K562 (cell line): ENCODE data around the gene CALML3. TPM values are rescaled to one million over a fixed set of nuclear protein-coding genes. Genes with fewer than 3 reads are reported as not detected.

ENCODE experiments used
- ATAC-seq: fragments of 200-7000 bp; cut with Tn5 transposase; 3 replicates; pipeline ENCODE4 v1.9.1; 2020; ENCODE audit warnings: moderate library complexity
- BruUV-seq: library from RNA; stranded (reverse); fragments of 400-500 nt; replicated peaks from 2 replicates; lab custom pipeline; 2021; lab: Mats Ljungman, UMichigan
- CTCF ChIA-PET: fragments of 300-600 bp; formaldehyde crosslinking; extraction: SDS; loops from one replicate; lab custom pipeline; 2021; ENCODE audit warnings: low intra/inter-chr PET ratio; lab: Yijun Ruan, JAX
- POLR2A ChIA-PET: fragments of 300-600, 350-650 bp; sonication (Branson Sonifier 250); formaldehyde crosslinking; extraction: SDS; loops from one replicate; lab custom pipeline; 2021; ENCODE audit warnings: antibody characterized with exemption, inconsistent platforms; lab: Yijun Ruan, JAX
- DNase-seq, 4 experiments: peaks; one replicate each; pipeline versions ENCODE4 v3.0.0 to v3.0.0-alpha.2; 2011 to 2018; ENCODE audit warnings: low spot score in 3 of 4, mixed read lengths in 3 of 4; ENCODE audit errors: extremely low read depth in 1 of 4
- FAIRE-seq: peaks from 2 replicates; lab custom pipeline; 2011; peaks lifted over from hg19 to GRCh38; lab: Jason Lieb, UNC
- H2AFZ ChIP-seq: 2 replicates; pipeline ENCODE4 v1.6.0; 2011; ENCODE audit warnings: low read depth, low read length, control low read depth, inconsistent platforms
- H3K27ac ChIP-seq: fragments of 200-600 bp; 3 replicates; pipeline ENCODE4 v1.8.0; 2011; ENCODE audit warnings: low read depth, mild to moderate bottlenecking, control low read depth, inconsistent platforms, low read length, moderate library complexity, mixed read lengths; ENCODE audit errors: extremely low read depth
- H3K27me3 ChIP-seq, 2 experiments: fragments of 300-600 bp in 1 of 2; 2 replicates in 1 of 2; 3 replicates in 1 of 2; pipeline versions ENCODE4 v1.6.0 to v1.8.0; 2011; ENCODE audit warnings: inconsistent platforms in 2 of 2, low read length in 2 of 2, mild to moderate bottlenecking in 1 of 2, mixed read lengths in 1 of 2, moderate library complexity in 1 of 2; ENCODE audit not compliant: control insufficient read depth in 2 of 2, insufficient read depth in 2 of 2
- H3K36me3 ChIP-seq: fragments of 300-600 bp; 3 replicates; pipeline ENCODE4 v1.8.0; 2011; ENCODE audit warnings: mild to moderate bottlenecking, low read length, inconsistent platforms; ENCODE audit not compliant: control insufficient read depth, insufficient read depth
- H3K4me1 ChIP-seq, 2 experiments: fragments of 200-600 bp in 1 of 2; replicated peaks in 1 of 2; 2 replicates in 1 of 2; 3 replicates in 1 of 2; pipeline versions ENCODE4 v1.5.1 to v1.8.0; 2011; ENCODE audit warnings: inconsistent platforms in 2 of 2, low read length in 2 of 2, mild to moderate bottlenecking in 1 of 2, mixed read lengths in 1 of 2, moderate library complexity in 1 of 2; ENCODE audit not compliant: control insufficient read depth in 2 of 2, insufficient read depth in 2 of 2
- H3K4me2 ChIP-seq: 2 replicates; pipeline ENCODE4 v1.6.1; 2011; ENCODE audit warnings: low read length, control low read depth, inconsistent platforms, mixed read lengths; ENCODE audit not compliant: insufficient read depth
- H3K4me3 ChIP-seq: fragments of 200-600 bp; sonication (generic), shearing (Covaris generic); 2 replicates; pipeline ENCODE4 v1.5.1; 2016; ENCODE audit warnings: control low read depth, inconsistent platforms
- H3K79me2 ChIP-seq: fragments of 200-600 bp; 3 replicates; pipeline ENCODE4 v1.8.0; 2011; ENCODE audit warnings: low read length, inconsistent platforms; ENCODE audit not compliant: control insufficient read depth, insufficient read depth
- H3K9ac ChIP-seq, 2 experiments: 2 replicates each; pipeline versions ENCODE4 v1.6.0 to v1.6.1; 2011; ENCODE audit warnings: low read depth in 2 of 2, low read length in 2 of 2, control low read depth in 1 of 2, inconsistent platforms in 1 of 2, mild to moderate bottlenecking in 1 of 2, mixed read lengths in 1 of 2; ENCODE audit not compliant: insufficient read depth in 1 of 2
- H3K9me1 ChIP-seq: one replicate; pipeline ENCODE4 v1.6.0; 2011; ENCODE audit warnings: inconsistent platforms, mild to moderate bottlenecking, low read length, moderate library complexity; ENCODE audit not compliant: control insufficient read depth, insufficient read depth
- H3K9me3 ChIP-seq: replicated peaks from 2 replicates; pipeline ENCODE4 v1.5.1; 2011; ENCODE audit warnings: low read depth, low read length, inconsistent platforms; ENCODE audit not compliant: control insufficient read depth, insufficient read depth
- H4K20me1 ChIP-seq: replicated peaks from 2 replicates; pipeline ENCODE4 v1.6.1; 2011; ENCODE audit warnings: low read length, inconsistent platforms, mixed read lengths; ENCODE audit not compliant: control insufficient read depth, insufficient read depth
- MAFK ChIP-seq: IDR thresholded peaks from 2 replicates; pipeline ENCODE4 v1.6.1; 2011; ENCODE audit warnings: low read length, improper control_type of control experiment
- TAF15 ChIP-seq: fragments of 200-400 bp; formaldehyde crosslinking; IDR thresholded peaks from 2 replicates; pipeline ENCODE4 v1.6.1; 2017; ENCODE audit warnings: mild to moderate bottlenecking, low read depth, low read length, moderate library complexity
- ZNF668 ChIP-seq: fragments of 250-450 bp; sonication (Bioruptor Pico); IDR thresholded peaks from 2 replicates; pipeline ENCODE4 v1.8.0; 2022; ENCODE audit warnings: mild to moderate bottlenecking, inconsistent platforms
- WGBS: fragments of 100-300 bp; shearing (Covaris generic); methylation state at CpG from one replicate; pipeline ENCODE4 v1.1.6; 2016; ENCODE audit warnings: low coverage, mixed read lengths; ENCODE audit not compliant: insufficient coverage; ENCODE audit errors: missing lambda C conversion rate; 5-methylcytosine and 5-hydroxymethylcytosine counted together
- in situ Hi-C: fragments of 300-500 bp; cut with MboI; formaldehyde crosslinking; loops from 4 replicates; pipeline ENCODE4 v1.15.0; 2018; ENCODE audit warnings: inconsistent platforms, mixed read lengths
- intact Hi-C: fragments of 100-400 bp; cut with micrococcal nuclease; formaldehyde crosslinking; loops from 2 replicates; pipeline ENCODE4 v1.14.2; 2022
- polyA plus RNA-seq, 8 experiments: library from polyadenylated mRNA; depleted of rRNA in 4 of 8; stranded (reverse) in 5 of 8; unstranded in 3 of 8; fragments of >200 nt; fragmentation: Nextera tagmentation in 2 of 8; fragmentation: Illumina TruSeq in 1 of 8; extraction: Ambion mirVana in 2 of 8; extraction: Trizol in 1 of 8; gene quantifications; 2 replicates each; pipeline versions ENCODE4 v1.2.1 to v1.2.3, GENCODE V29; 2011 to 2014; ENCODE audit warnings: inconsistent platforms in 1 of 8, missing spikeins in 1 of 8
- total RNA-seq, 7 experiments: library from RNA; depleted of rRNA in 6 of 7; stranded (reverse); fragments of >200 nt in 6 of 7; fragmentation: Illumina TruSeq in 2 of 7; extraction: Trizol in 2 of 7; gene quantifications; 2 replicates each; pipeline versions ENCODE4 v1.2.1 to v1.2.3, GENCODE V29; 2011 to 2021; ENCODE audit warnings: low replicate concordance in 1 of 7
- TF ChIP-seq, protein P1 (sequence below), 3 experiments: fragments of 200-800 bp in 1 of 3; sonication (Bioruptor generic) in 1 of 3; sonication (generic) in 1 of 3; formaldehyde crosslinking in 1 of 3; IDR thresholded peaks; 2 replicates each; pipeline versions ENCODE4 v1.6.1 to v1.8.0; 2016 to 2022; ENCODE audit warnings: mild to moderate bottlenecking in 2 of 3, missing compliant biosample characterization in 2 of 3, missing genetic modification characterization in 2 of 3, missing genetic modification reagents in 1 of 3

CALML3 gene
- total and polyA plus RNA-seq, 9 of the 15 experiments (the other 6 are each of a cell fraction or from before 2014, with no cell fraction given) = not detected

DNA sequence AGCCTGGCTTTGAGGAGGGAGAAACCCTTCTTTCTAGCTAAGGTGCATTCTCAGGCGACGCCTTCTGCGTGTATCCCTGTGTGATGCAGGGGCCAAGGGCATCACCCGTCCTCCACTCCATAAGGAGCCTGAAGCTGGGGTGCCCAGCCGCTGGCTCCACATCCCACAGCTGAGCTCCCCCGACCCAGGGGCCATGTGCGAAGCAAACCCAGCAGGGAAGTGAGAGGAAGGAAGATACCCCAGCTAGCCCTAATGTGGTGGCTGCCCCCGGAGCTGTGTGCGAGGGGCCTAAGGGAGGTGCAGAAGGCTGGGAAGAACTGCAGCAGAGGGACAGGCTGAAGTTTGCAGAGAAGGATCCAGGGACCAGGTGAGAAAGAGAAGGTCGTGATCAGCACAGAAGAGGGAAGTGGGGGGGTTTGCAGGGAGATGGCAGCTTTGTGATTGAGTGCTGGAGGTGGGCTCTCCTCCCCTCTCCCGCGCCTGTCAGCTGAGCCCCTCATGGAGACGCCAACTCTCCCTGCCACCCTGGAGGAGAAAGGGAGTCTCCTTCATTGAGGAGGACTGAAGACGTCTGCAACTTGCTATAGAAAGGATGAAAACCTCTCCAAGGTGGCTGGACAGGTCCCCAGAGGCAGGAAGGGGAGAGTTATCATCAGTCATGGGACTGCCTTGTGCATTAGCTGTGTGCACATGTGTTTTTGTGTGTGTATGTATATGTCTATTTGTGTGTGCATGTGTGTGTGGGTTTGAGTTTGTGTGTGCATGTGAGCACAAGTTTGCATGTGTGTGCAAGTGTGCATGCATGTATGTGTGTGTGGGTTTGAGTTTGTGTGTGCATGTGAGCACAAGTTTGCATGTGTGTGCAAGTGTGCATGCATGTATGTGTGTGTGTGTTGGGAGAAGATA lies 21.9 kb upstream of the CALML3 start:
- no peak overlapping the region for H3K27ac ChIP-seq
- no peaks in the 10 kb centered on the region; the same call in 1 of the 2 replicates for H4K20me1 ChIP-seq
- in situ Hi-C loops = no loop called here
- no peaks in the 10 kb centered on the region for H3K9me3 ChIP-seq
- H2AFZ ChIP-seq = no peak overlapping the region
- 26% methylated on average over 13 of the region's 14 CpGs for WGBS
- ChIA-PET CTCF (no interaction called here), POLR2A (interaction anchor here (1.1 to 1.8 kb wide), 3 partner anchors 7 to 14 kb away, joined by 3 to 7 read pairs (median 3); no protein-coding TSS in a partner anchor)
- FAIRE-seq (peak; percentile 57), ATAC-seq (no peak), DNase-seq (no peak)
- intact Hi-C loops = no loop called here
- peaks cover 0 to 23% of the 10 kb centered on the region in 2 experiments; a peak in 3 of 5 replicates for H3K27me3 ChIP-seq
- no peaks in the 10 kb centered on the region for H3K36me3 ChIP-seq
- no peaks in the 10 kb centered on the region for H3K79me2 ChIP-seq
- no peak overlapping the region for H3K4me2 ChIP-seq
- TF ChIP-seq ZNF668 (CRISPR knock-in tag) (no peak), MAFK (no peak), TAF15 (no peak)
- TF ChIP-seq, protein P1, sequence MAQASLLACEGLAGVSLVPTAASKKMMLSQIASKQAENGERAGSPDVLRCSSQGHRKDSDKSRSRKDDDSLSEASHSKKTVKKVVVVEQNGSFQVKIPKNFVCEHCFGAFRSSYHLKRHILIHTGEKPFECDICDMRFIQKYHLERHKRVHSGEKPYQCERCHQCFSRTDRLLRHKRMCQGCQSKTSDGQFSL (CRISPR knock-in tag; IDR thresholded peaks at IDR 0.05) = peak; percentile 60; the same call in 1 of the 2 replicates
- TF ChIP-seq, protein P1 (tag; IDR thresholded peaks at IDR 0.05) = no peak
- H3K9me1 ChIP-seq = no peaks in the 10 kb centered on the region
- peak overlapping the region in 1 of 2 experiments; percentile 1; a peak in 1 of 4 replicates for H3K9ac ChIP-seq
- no peak overlapping the region for H3K4me3 ChIP-seq
- H3K4me1 ChIP-seq = peaks cover 0 to 37% of the 10 kb centered on the region in 2 experiments; a peak in 1 of 5 replicates
- BruUV-seq = no TSS peak
